ENCODE measurements around the gene PAQR4.
A peak's percentile ranks its signal among the peaks of the same experiment; 100 is the strongest.

The PAQR4 gene

DNA sequence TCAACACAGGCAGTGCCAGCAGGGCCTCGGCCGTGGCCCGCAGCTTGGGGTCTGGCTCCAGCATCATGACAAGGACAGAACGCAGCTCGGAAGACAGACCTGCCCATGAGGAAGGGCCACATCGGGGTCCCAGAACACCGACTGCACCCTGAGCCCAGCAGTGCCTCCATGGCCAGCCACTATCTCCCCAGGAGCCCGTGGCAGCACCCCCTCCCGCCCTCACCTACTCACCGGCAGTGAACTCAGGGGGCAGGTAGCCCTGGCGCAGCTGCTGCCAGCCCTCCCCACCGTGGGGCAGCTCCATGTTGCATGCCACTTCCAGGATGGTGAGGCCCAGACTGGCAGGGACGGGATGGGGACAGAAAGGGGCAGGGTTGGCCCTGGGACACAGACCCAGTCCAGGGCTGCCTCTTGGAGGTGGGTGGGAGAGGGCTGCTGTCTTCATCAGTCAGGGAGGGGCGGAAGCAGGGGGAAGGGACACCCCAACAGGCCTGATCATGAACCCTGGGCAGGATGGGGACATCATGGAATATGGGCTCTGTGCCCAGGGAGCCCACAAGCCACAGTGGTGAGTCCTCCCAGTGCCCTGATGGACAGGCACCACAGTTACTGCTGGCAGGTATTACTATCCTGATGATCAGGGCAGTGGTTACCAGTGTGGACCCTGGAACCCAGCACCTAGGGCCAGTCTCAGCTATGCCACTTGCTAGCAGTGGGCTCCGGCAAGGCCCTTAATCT, 5.3 kb downstream of the PAQR4 start:
- H3K36me3 Mint-ChIP-seq (ENCODE audit: low read depth): peaks cover 53% of the 10 kb centered on the region
- no peaks in the 10 kb centered on the region for H3K27me3 Mint-ChIP-seq
- H3K27ac Mint-ChIP-seq: no peak overlapping the region
- intact Hi-C loops (cut with micrococcal nuclease): no loop called here
- no peaks in the 10 kb centered on the region for H3K9me3 Mint-ChIP-seq
- no peak overlapping the region for H3K4me3 Mint-ChIP-seq
- H3K4me1 Mint-ChIP-seq (ENCODE audit: low read depth): peaks cover 27% of the 10 kb centered on the region

DNA sequence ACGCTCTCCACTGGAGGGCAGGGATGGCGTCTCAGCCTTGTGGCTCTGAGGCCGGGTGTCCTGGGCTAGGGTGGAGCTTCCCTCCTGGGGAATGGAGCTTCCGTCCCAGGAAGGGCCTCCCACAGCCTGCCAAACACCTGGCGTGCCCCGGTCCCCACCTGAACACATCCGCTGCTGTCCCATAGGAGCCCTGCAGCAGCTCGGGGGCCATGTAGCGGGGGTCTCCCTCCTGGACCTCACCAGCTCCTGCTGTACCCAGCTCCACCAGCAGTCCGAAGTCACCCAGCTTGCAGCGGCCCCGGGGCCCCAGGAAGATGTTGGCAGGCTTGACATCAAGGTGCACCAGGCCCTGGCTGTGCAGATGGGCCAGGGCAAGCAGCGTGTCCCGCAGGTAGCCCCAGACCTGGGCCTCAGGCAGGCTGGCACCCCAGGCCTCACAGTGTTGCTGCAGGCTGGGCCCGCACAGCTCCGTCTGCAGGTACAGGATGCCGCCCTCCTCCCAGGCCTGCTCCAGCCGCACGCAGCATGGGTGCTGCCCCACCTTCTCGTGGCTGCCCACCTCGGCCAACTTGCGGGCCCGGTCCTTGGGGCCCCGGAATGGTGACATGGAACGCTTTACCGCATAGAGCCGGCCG, 6.1 kb downstream of the PAQR4 start:
- peaks cover 47% of the 10 kb centered on the region for H3K36me3 Mint-ChIP-seq (ENCODE audit: low read depth)
- no peaks in the 10 kb centered on the region for H3K27me3 Mint-ChIP-seq
- H3K4me1 Mint-ChIP-seq (ENCODE audit: low read depth): peaks cover 30% of the 10 kb centered on the region
- intact Hi-C loops (cut with micrococcal nuclease): no loop called here
- no peak overlapping the region for H3K27ac Mint-ChIP-seq
- no peak overlapping the region for H3K4me3 Mint-ChIP-seq
- no peaks in the 10 kb centered on the region for H3K9me3 Mint-ChIP-seq

- Mint-ChIP-seq H3K4me1 (ENCODE audit: low read depth) (peaks cover 21% of the 10 kb centered on the region), H3K27me3 (no peaks in the 10 kb centered on the region), H3K27ac (no peak overlapping the region), H3K9me3 (no peaks in the 10 kb centered on the region), H3K4me3 (no peak overlapping the region), H3K36me3 (ENCODE audit: low read depth) (peaks cover 39% of the 10 kb centered on the region)
- intact Hi-C loops (cut with micrococcal nuclease): no loop called here
Measured at GRCh38 chr16:2976201-2976600, 7.1 kb downstream of the PAQR4 start.

DNA sequence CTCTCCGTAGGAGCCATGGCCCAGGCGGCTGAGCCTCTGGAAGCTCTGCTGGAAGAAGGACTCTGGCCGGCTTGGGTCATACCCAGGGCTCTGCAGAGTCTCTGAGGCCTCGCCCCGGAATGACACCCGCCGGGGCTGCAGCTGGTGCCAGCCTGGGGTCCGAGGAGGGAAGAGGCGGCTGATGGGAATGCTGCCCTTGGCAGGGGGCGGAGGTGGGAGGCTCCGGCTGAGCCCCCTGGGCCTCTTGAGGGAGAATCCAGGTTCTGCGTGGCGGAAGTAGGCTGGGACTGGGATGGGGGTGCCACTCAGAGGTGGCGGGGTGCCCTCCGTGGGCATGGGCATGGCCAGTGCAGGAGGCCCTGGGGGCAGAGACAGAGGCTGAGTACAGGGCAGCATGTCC, 7.5 kb downstream of the PAQR4 start:
- H3K4me1 Mint-ChIP-seq (ENCODE audit: low read depth): peaks cover 18% of the 10 kb centered on the region
- H3K27ac Mint-ChIP-seq: no peak overlapping the region
- intact Hi-C loops (cut with micrococcal nuclease): no loop called here
- H3K36me3 Mint-ChIP-seq (ENCODE audit: low read depth): peaks cover 34% of the 10 kb centered on the region
- H3K9me3 Mint-ChIP-seq: no peaks in the 10 kb centered on the region
- H3K27me3 Mint-ChIP-seq: no peaks in the 10 kb centered on the region
- H3K4me3 Mint-ChIP-seq: no peak overlapping the region

- H3K4me3 Mint-ChIP-seq: no peak overlapping the region
- H3K27ac Mint-ChIP-seq: no peak overlapping the region
- peaks cover 5% of the 10 kb centered on the region for H3K27me3 Mint-ChIP-seq
- peaks cover 27% of the 10 kb centered on the region for H3K36me3 Mint-ChIP-seq (ENCODE audit: low read depth)
- H3K9me3 Mint-ChIP-seq: no peaks in the 10 kb centered on the region
- peaks cover 14% of the 10 kb centered on the region for H3K4me1 Mint-ChIP-seq (ENCODE audit: low read depth)
- intact Hi-C loops (cut with micrococcal nuclease): no loop called here
Measured at GRCh38 chr16:2977440-2977839, 8.3 kb downstream of the PAQR4 start.

DNA sequence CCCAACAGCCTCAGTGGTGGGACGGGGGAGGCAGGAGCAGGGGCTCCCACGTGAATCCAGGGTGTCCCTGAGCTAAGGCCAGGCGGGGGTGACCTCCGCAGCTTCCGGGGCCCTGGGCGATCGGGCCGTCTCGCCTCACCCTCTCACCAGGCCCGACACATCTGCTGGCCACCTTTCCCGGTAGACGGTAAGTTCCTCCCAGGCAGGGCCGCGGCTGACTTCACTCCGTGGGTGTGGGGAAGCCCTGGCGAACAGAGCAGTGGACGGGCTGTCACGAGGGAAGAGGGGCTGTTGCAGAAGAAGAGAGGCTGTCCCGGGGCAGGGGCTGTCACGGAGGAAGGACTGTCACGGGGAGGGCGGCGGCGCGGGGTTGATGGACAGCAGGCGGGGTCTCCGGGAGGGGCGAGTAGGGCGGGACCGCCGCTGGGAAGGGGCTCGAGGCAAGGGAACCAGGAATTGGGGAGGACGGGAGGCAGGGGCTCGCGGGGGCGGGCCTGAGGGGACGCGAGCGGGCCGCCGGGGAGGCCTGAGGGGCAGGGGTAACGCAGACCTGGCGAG, 10.6 kb downstream of the PAQR4 start:
- peaks cover 22% of the 10 kb centered on the region for H3K4me1 Mint-ChIP-seq (ENCODE audit: low read depth)
- peak overlapping the region; percentile 91 for H3K27ac Mint-ChIP-seq
- peaks cover 3% of the 10 kb centered on the region for H3K36me3 Mint-ChIP-seq (ENCODE audit: low read depth)
- peak overlapping the region; percentile 80 for H3K4me3 Mint-ChIP-seq
- intact Hi-C loops (cut with micrococcal nuclease): no loop called here
- H3K27me3 Mint-ChIP-seq: peaks cover 8% of the 10 kb centered on the region
- H3K9me3 Mint-ChIP-seq: no peaks in the 10 kb centered on the region

- no peaks in the 10 kb centered on the region for H3K9me3 Mint-ChIP-seq
- intact Hi-C loops (cut with micrococcal nuclease): no loop called here
- H3K27ac Mint-ChIP-seq: peak within 1 kb of the TSS; percentile 91
- H3K4me3 Mint-ChIP-seq: peak within 1 kb of the TSS; percentile 80
- peaks cover 8% of the 10 kb centered on the region for H3K27me3 Mint-ChIP-seq
- no peaks in the 10 kb centered on the region for H3K36me3 Mint-ChIP-seq (ENCODE audit: low read depth)
- H3K4me1 Mint-ChIP-seq (ENCODE audit: low read depth): peaks cover 22% of the 10 kb centered on the region
Measured at GRCh38 chr16:2980227-2981176, 11.4 kb downstream of the PAQR4 start, which contains the start of gene PKMYT1. Gene PKMYT1 (minus strand): TSS chr16:2980446. CDS start chr16:2979657, 789 bp downstream.

DNA sequence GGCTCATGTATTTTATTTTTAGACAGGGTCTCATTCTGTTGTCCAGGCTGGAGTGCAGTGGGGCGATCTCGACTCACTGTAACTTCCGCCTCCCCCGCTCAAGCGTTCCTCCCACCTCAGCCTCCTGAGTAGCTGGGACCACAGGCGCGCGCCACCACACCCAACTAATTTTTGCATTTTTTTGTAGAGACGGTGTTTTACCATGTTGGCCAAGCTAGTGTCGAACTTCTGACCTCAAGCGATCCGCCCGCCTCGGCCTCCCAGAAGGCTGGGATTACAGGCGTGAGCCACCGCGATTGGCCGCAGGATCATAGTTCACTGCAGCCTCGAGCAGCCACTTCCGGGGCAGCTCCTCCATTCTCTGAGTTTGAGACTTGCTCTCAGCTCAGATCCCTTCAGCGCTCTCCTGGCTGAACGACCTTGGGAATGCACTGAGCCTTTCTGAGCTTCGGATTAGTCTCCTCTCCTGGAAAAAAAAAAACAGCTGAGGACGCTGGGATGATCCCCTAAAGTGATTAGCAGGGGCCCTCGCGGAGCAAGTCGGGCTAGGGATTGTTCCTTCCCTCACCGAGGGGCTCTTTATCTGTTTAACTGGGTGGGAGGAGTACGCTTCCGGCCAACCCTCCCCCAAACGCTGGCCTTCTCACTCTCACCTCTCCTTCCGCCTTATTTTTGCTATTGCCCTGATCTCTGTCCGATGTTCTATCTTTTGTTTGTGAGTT, 12.2 kb downstream of the PAQR4 start:
- H3K27ac Mint-ChIP-seq: peak overlapping the region; percentile 91

DNA sequence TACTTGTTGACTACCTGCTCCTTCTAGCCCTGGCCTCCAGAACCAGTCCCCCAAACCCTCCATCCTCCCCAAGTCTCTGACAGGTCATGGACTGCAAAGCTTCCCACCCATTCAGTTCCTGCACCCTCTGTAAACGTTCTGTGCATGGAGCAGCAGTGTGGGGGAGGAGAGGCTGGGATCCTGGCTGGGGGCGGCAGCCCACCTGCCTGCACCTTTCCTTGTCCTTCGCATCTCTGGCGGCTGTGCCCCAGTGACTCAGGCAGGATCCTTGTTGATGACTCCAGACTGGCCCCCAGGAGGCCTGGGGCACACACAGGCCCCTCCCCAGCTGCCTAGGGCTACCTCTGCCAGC, 12.7 kb downstream of the PAQR4 start:
- Mint-ChIP-seq H3K9me3 (no peaks in the 10 kb centered on the region), H3K27me3 (peaks cover 14% of the 10 kb centered on the region), H3K4me1 (ENCODE audit: low read depth) (peaks cover 22% of the 10 kb centered on the region), H3K4me3 (peak overlapping the region; percentile 50), H3K36me3 (ENCODE audit: low read depth) (no peaks in the 10 kb centered on the region), H3K27ac (peak overlapping the region; percentile 91)
- intact Hi-C loops (cut with micrococcal nuclease): no loop called here

More for the DNA sequence above, 12.2 kb downstream of the PAQR4 start:
- H3K36me3 Mint-ChIP-seq (ENCODE audit: low read depth): no peaks in the 10 kb centered on the region
- intact Hi-C loops (cut with micrococcal nuclease): no loop called here
- H3K4me1 Mint-ChIP-seq (ENCODE audit: low read depth): peaks cover 22% of the 10 kb centered on the region
- H3K27me3 Mint-ChIP-seq: peaks cover 9% of the 10 kb centered on the region
- H3K4me3 Mint-ChIP-seq: peak overlapping the region; percentile 80
- no peaks in the 10 kb centered on the region for H3K9me3 Mint-ChIP-seq

DNA sequence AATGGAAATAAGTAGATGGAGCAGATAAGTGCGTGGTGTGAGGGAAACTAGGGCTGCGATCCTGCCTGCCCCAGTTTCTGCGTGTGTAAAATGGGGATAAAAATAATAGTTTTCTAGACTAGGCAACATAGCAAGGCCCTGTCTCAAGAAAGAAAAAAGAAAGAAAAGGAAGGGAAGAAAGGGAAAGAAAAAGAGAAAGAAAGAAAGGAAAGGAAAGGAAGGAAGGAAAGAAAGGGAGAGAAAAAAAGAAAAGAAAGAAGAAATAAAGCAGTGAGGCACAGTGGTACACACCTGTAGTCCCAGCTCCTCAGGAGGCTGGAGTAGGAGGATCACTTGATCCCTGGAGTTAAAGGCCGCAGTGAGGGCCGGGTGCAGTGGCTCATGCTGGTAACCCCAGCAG, 13.3 kb downstream of the PAQR4 start:
- intact Hi-C loops (cut with micrococcal nuclease): no loop called here
- peaks cover 22% of the 10 kb centered on the region for H3K4me1 Mint-ChIP-seq (ENCODE audit: low read depth)
- no peaks in the 10 kb centered on the region for H3K36me3 Mint-ChIP-seq (ENCODE audit: low read depth)
- no peaks in the 10 kb centered on the region for H3K9me3 Mint-ChIP-seq
- H3K27ac Mint-ChIP-seq: peak overlapping the region; percentile 91
- H3K4me3 Mint-ChIP-seq: no peak overlapping the region
- peaks cover 17% of the 10 kb centered on the region for H3K27me3 Mint-ChIP-seq

DNA sequence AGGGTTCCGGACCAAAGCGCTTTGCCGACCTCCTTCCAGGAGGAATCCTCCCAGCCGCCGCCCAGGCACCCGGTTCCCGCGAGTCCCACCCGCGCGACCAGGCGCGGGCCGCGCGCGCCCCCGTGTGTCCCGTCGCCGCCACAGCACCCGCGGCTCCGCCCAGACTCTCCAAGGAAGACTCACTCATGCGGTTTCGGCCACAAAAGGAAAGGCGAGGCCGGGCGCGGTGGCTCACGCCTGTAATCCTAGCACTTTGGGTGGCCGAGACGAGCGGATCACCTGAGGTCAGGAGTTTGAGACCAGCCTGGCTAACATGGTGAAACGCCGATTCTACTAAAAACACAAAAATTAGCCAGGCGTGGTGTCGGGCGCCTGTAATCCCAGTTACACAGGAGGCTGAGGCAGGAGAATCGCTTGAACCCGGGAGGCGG, 14.6 kb downstream of the PAQR4 start:
- H3K27ac Mint-ChIP-seq: peak overlapping the region; percentile 49
- H3K4me3 Mint-ChIP-seq: peak overlapping the region; percentile 49
- H3K9me3 Mint-ChIP-seq: no peaks in the 10 kb centered on the region
- intact Hi-C loops (cut with micrococcal nuclease): no loop called here
- peaks cover 26% of the 10 kb centered on the region for H3K27me3 Mint-ChIP-seq
- H3K36me3 Mint-ChIP-seq (ENCODE audit: low read depth): no peaks in the 10 kb centered on the region
- H3K4me1 Mint-ChIP-seq (ENCODE audit: low read depth): peaks cover 22% of the 10 kb centered on the region

- intact Hi-C loops (cut with micrococcal nuclease): no loop called here
- no peak overlapping the region for H3K4me3 Mint-ChIP-seq
- no peak overlapping the region for H3K27ac Mint-ChIP-seq
- H3K9me3 Mint-ChIP-seq: no peaks in the 10 kb centered on the region
- H3K4me1 Mint-ChIP-seq (ENCODE audit: low read depth): peaks cover 13% of the 10 kb centered on the region
- H3K27me3 Mint-ChIP-seq: peaks cover 40% of the 10 kb centered on the region
- no peaks in the 10 kb centered on the region for H3K36me3 Mint-ChIP-seq (ENCODE audit: low read depth)
Measured at GRCh38 chr16:2985462-2985861, 16.3 kb downstream of the PAQR4 start.

GRCh38 chr16:2985893-2986355, 16.8 kb downstream of the PAQR4 start:
- Mint-ChIP-seq H3K36me3 (ENCODE audit: low read depth) (no peaks in the 10 kb centered on the region), H3K4me1 (ENCODE audit: low read depth) (peaks cover 13% of the 10 kb centered on the region), H3K27ac (no peak overlapping the region), H3K4me3 (no peak overlapping the region), H3K9me3 (no peaks in the 10 kb centered on the region), H3K27me3 (peaks cover 45% of the 10 kb centered on the region)
- intact Hi-C loops (cut with micrococcal nuclease): no loop called here
